GM13977 (cell line): ENCODE data around the gene CEP170B.

ENCODE experiments used
- DNase-seq: peaks from one replicate; pipeline ENCODE4 v3.0.0; 2012; ENCODE audit warnings: low spot score
- CTCF ChIP-seq: IDR thresholded peaks from 2 replicates; pipeline ENCODE4 v1.5.1; 2012; ENCODE audit warnings: mild to moderate bottlenecking, control low read depth; ENCODE audit not compliant: insufficient read depth; ENCODE audit errors: extremely low read depth, missing control alignments
- in situ Hi-C: fragments of 300-500 bp; cut with MboI; formaldehyde crosslinking; loops from one replicate; pipeline ENCODE4 v1.12.0; 2022; ENCODE audit warnings: low sequenced_read_pairs, low pct_unique_long_range_greater_than_20kb, mixed read lengths, inconsistent platforms; ENCODE audit not compliant: unreplicated experiment

CEP170B gene

GRCh38 chr14:104879201-104879982 is 14.3 kb downstream of the CEP170B start:
- in situ Hi-C loops = no loop called here
- no peak for TF ChIP-seq CTCF
- no peak for DNase-seq

GRCh38 chr14:104879983-104880565 is 15.0 kb downstream of the CEP170B start:
- in situ Hi-C loops = no loop called here
- TF ChIP-seq CTCF = no peak
- no peak for DNase-seq

- no peak for TF ChIP-seq CTCF
- in situ Hi-C loops = no loop called here
- DNase-seq = no peak
These were observed 15.6 kb downstream of the CEP170B start for GRCh38 chr14:104880584-104881210.

- no peak for TF ChIP-seq CTCF
- no peak for DNase-seq
- in situ Hi-C loops = no loop called here
These were observed 16.4 kb downstream of the CEP170B start for GRCh38 chr14:104881369-104881979.

- no peak for TF ChIP-seq CTCF
- DNase-seq = peak; percentile 72
- in situ Hi-C loops = no loop called here
These were observed 17.4 kb downstream of the CEP170B start for GRCh38 chr14:104882325-104882973.

GRCh38 chr14:104882991-104883660 is 18.1 kb downstream of the CEP170B start:
- in situ Hi-C loops = no loop called here
- no peak for TF ChIP-seq CTCF
- no peak for DNase-seq
